HEK293T (cell line): ENCODE data around the gene AMH.

ENCODE experiments used
- BHLHE40 ChIP-seq: fragments of 450-650 bp; IDR thresholded peaks from 2 replicates; pipeline ENCODE4 v1.6.1; 2016; ENCODE audit warnings: mild to moderate bottlenecking, moderate library complexity, borderline replicate concordance
- HDGF ChIP-seq: fragments of 450-650 bp; IDR thresholded peaks from 2 replicates; pipeline ENCODE4 v1.6.1; 2017; ENCODE audit warnings: antibody characterized with exemption, borderline replicate concordance
- LEF1 ChIP-seq: fragments of 450-650 bp; IDR thresholded peaks from 2 replicates; pipeline ENCODE4 v1.6.1; 2017; ENCODE audit warnings: mild to moderate bottlenecking, borderline replicate concordance
- SUZ12 ChIP-seq: fragments of 450-650 bp; IDR thresholded peaks from 2 replicates; pipeline ENCODE4 v1.6.1; 2016; ENCODE audit warnings: mild to moderate bottlenecking
- ZNF384 ChIP-seq: fragments of 450-650 bp; IDR thresholded peaks from 2 replicates; pipeline ENCODE4 v1.6.1; 2016

- TF ChIP-seq SUZ12 (no peak), BHLHE40 (no peak), LEF1 (no peak), HDGF (no peak), ZNF384 (no peak)
These were observed 46.8 kb upstream of the AMH start for GRCh38 chr19:2202366-2202765.
